GM12878 (cell line): ENCODE measurements around the gene NACA2. TPM values are rescaled to one million over a fixed set of nuclear protein-coding genes. Genes with fewer than 3 reads are reported as not detected.
"Not testable (repeated sequence)": the region's sequence is repeated elsewhere in the genome, so short reads cannot be mapped to it uniquely, and the experiment has no call there.

Experiments
- ATAC-seq: fragments of 200-7000 bp; cut with Tn5 transposase; 3 replicates; pipeline ENCODE4 v1.9.1; 2020; ENCODE audit warnings: mild to moderate bottlenecking, moderate library complexity
- BruUV-seq: library from RNA; stranded (reverse); fragments of 400-500 nt; replicated peaks from 2 replicates; lab custom pipeline; 2021; lab: Mats Ljungman, UMichigan
- CTCF ChIA-PET: fragments of 300-600 bp; sonication (Branson Sonifier 250); formaldehyde crosslinking; extraction: SDS; loops from one replicate; lab custom pipeline; 2021; ENCODE audit warnings: inconsistent platforms; lab: Yijun Ruan, JAX
- POLR2A ChIA-PET: fragments of 350-600 bp; formaldehyde crosslinking; extraction: SDS; loops from one replicate; lab custom pipeline; 2021; ENCODE audit warnings: inconsistent platforms; lab: Charles Lee
- RAD21 ChIA-PET: fragments of 300-600 bp; sonication (Branson Sonifier 250); formaldehyde crosslinking; loops from one replicate; lab custom pipeline; 2023; ENCODE audit warnings: antibody characterized with exemption; ENCODE audit not compliant: unreplicated experiment; lab: Charles Lee
- SMC1A ChIA-PET: fragments of 300-600 bp; sonication (Branson Sonifier 250); formaldehyde crosslinking; loops from one replicate; lab custom pipeline; 2023; ENCODE audit not compliant: unreplicated experiment, uncharacterized antibody; lab: Charles Lee
- DNase-seq: peaks from one replicate; pipeline ENCODE4 v3.0.0-alpha.2; 2011; ENCODE audit warnings: low read depth, low spot score
- FAIRE-seq: peaks from 3 replicates; lab custom pipeline; 2011; peaks lifted over from hg19 to GRCh38; lab: Jason Lieb, UNC
- H2AFZ ChIP-seq: 2 replicates; pipeline ENCODE4 v1.6.0; 2011; ENCODE audit warnings: low read depth, low read length, control low read depth; ENCODE audit not compliant: control insufficient read depth
- H3K27ac ChIP-seq: 2 replicates; pipeline ENCODE4 v1.5.1; 2011; ENCODE audit warnings: control low read depth; ENCODE audit not compliant: control insufficient read depth, insufficient read depth
- H3K27me3 ChIP-seq, 2 experiments: replicated peaks in 1 of 2; 2 replicates each; pipeline versions ENCODE4 v1.6.0 to v1.6.1; 2011; ENCODE audit warnings: low read length in 1 of 2; ENCODE audit not compliant: control insufficient read depth in 2 of 2, insufficient read depth in 2 of 2
- H3K36me3 ChIP-seq, 2 experiments: 2 replicates each; pipeline ENCODE4 v1.5.1; 2011; ENCODE audit warnings: low read length in 1 of 2; ENCODE audit not compliant: control insufficient read depth in 2 of 2, insufficient read depth in 2 of 2
- H3K4me1 ChIP-seq: 2 replicates; pipeline ENCODE4 v1.6.1; 2011; ENCODE audit warnings: mild to moderate bottlenecking, low read length, moderate library complexity, mixed read lengths; ENCODE audit not compliant: control insufficient read depth, insufficient read depth
- H3K4me2 ChIP-seq: 2 replicates; pipeline ENCODE4 v1.6.0; 2011; ENCODE audit warnings: control low read depth; ENCODE audit not compliant: control insufficient read depth, insufficient read depth
- H3K4me3 ChIP-seq: fragments of 200-600 bp; sonication (generic); 2 replicates; pipeline ENCODE4 v1.5.1; 2016
- H3K79me2 ChIP-seq: 2 replicates; pipeline ENCODE4 v1.6.0; 2011; ENCODE audit warnings: low read length; ENCODE audit not compliant: control insufficient read depth, insufficient read depth
- H3K9ac ChIP-seq: 2 replicates; pipeline ENCODE4 v1.8.0; 2011; ENCODE audit warnings: low read length, control low read depth, mixed read lengths; ENCODE audit not compliant: control insufficient read depth, insufficient read depth
- H3K9me3 ChIP-seq: replicated peaks from 3 replicates; pipeline ENCODE4 v1.5.1; 2011; ENCODE audit warnings: mild to moderate bottlenecking, low read length; ENCODE audit not compliant: control insufficient read depth, insufficient read depth
- H4K20me1 ChIP-seq: 2 replicates; pipeline ENCODE4 v1.6.0; 2011; ENCODE audit not compliant: control insufficient read depth, insufficient read depth
- CEBPB ChIP-seq, 2 experiments: fragments of 150-350 bp in 1 of 2; IDR thresholded peaks; 2 replicates each; pipeline ENCODE4 v1.6.1; 2012 to 2014; ENCODE audit warnings: low read depth in 2 of 2, low read length in 2 of 2, borderline replicate concordance in 1 of 2, inconsistent platforms in 1 of 2
- CREB1 ChIP-seq: IDR thresholded peaks from 2 replicates; pipeline ENCODE4 v1.6.1; 2012; ENCODE audit warnings: low read depth, mild to moderate bottlenecking, inconsistent platforms
- HCFC1 ChIP-seq: fragments of 150-350 bp; IDR thresholded peaks from 2 replicates; pipeline ENCODE4 v1.6.1; 2014; ENCODE audit warnings: low read length
- IKZF2 ChIP-seq, 2 experiments: fragments of 450-650 bp; IDR thresholded peaks; 2 replicates each; pipeline ENCODE4 v1.6.1; 2017; ENCODE audit warnings: mild to moderate bottlenecking in 2 of 2, moderate library complexity in 2 of 2
- JUND ChIP-seq: IDR thresholded peaks from 2 replicates; pipeline ENCODE4 v1.6.1; 2012; ENCODE audit warnings: low read depth, mild to moderate bottlenecking, low read length, improper control_type of control experiment, moderate library complexity
- NBN ChIP-seq: fragments of 450-650 bp; IDR thresholded peaks from 2 replicates; pipeline ENCODE4 v1.6.1; 2016
- NFIC ChIP-seq: IDR thresholded peaks from 2 replicates; pipeline ENCODE4 v1.6.1; 2012; ENCODE audit warnings: low read depth, mild to moderate bottlenecking, inconsistent platforms, low read length, moderate library complexity
- NFXL1 ChIP-seq: fragments of 450-650 bp; IDR thresholded peaks from 2 replicates; pipeline ENCODE4 v1.6.1; 2017; ENCODE audit warnings: antibody characterized with exemption, mild to moderate bottlenecking, borderline replicate concordance
- POLR2AphosphoS2 ChIP-seq: IDR thresholded peaks from 2 replicates; pipeline ENCODE4 v1.6.1; 2011; ENCODE audit warnings: low read depth, mild to moderate bottlenecking, low read length, improper control_type of control experiment, moderate library complexity
- RFX5 ChIP-seq: IDR thresholded peaks from 2 replicates; pipeline ENCODE4 v1.6.1; 2011; ENCODE audit warnings: low read depth, low read length, improper control_type of control experiment
- SMAD5 ChIP-seq: IDR thresholded peaks from 2 replicates; pipeline ENCODE4 v1.6.1; 2016; ENCODE audit warnings: antibody characterized with exemption, low read depth
- TCF12 ChIP-seq: IDR thresholded peaks from 2 replicates; pipeline ENCODE4 v1.6.1; 2011; ENCODE audit warnings: low read depth, mild to moderate bottlenecking, low read length
- ZNF274 ChIP-seq: IDR thresholded peaks from one replicate; pipeline ENCODE4 v1.8.0; 2011; ENCODE audit not compliant: insufficient read length, insufficient read depth
- ZSCAN29 ChIP-seq: fragments of 450-650 bp; IDR thresholded peaks from 2 replicates; pipeline ENCODE4 v1.6.1; 2017; ENCODE audit warnings: mild to moderate bottlenecking, moderate library complexity
- WGBS: methylation state at CpG from one replicate; pipeline ENCODE4 v1.1.6; 2016; ENCODE audit warnings: low lambda C conversion rate; ENCODE audit not compliant: insufficient replicate concordance, insufficient coverage; ENCODE audit errors: missing lambda C conversion rate; 5-methylcytosine and 5-hydroxymethylcytosine counted together
- in situ Hi-C: fragments of 300-500 bp; cut with MboI; formaldehyde crosslinking; loops from 9 replicates; pipeline ENCODE4 v1.14.3; 2018; ENCODE audit warnings: mixed read lengths
- intact Hi-C: fragments of 100-400 bp; cut with micrococcal nuclease; formaldehyde crosslinking; loops from one replicate; pipeline ENCODE4 v1.14.2; 2022; ENCODE audit not compliant: unreplicated experiment
- polyA plus RNA-seq, 11 experiments: library from polyadenylated mRNA; depleted of rRNA in 4 of 11; unstranded in 6 of 11; stranded (reverse) in 5 of 11; fragments of >200 nt; fragmentation: Nextera tagmentation in 4 of 11; fragmentation: Illumina TruSeq in 1 of 11; extraction: Ambion mirVana in 4 of 11; extraction: Trizol in 1 of 11; gene quantifications; 1 replicate in 1 of 11; 2 replicates in 10 of 11; pipeline versions ENCODE4 v1.2.1 to v1.2.3, GENCODE V29; 2011 to 2016; ENCODE audit warnings: inconsistent platforms in 2 of 11, missing spikeins in 2 of 11, low read depth in 1 of 11
- total RNA-seq, 4 experiments: library from RNA; depleted of rRNA in 3 of 4; stranded (reverse); fragments of >200 nt in 3 of 4; fragmentation: Illumina TruSeq in 1 of 4; extraction: Trizol in 1 of 4; gene quantifications; 2 replicates each; pipeline versions ENCODE4 v1.2.1 to v1.2.3, GENCODE V29; 2013 to 2021
- TF ChIP-seq, protein P1 (sequence below): fragments of 150-350 bp; IDR thresholded peaks from 2 replicates; pipeline ENCODE4 v1.6.1; 2014; ENCODE audit warnings: mild to moderate bottlenecking, low read depth, low read length

The NACA2 gene
- total and polyA plus RNA-seq, 10 of the 15 experiments (the other 5 are each of a cell fraction or from before 2014, with no cell fraction given), result 0.16 to 0.68 (median 0.36) TPM; not detected in 4

DNA sequence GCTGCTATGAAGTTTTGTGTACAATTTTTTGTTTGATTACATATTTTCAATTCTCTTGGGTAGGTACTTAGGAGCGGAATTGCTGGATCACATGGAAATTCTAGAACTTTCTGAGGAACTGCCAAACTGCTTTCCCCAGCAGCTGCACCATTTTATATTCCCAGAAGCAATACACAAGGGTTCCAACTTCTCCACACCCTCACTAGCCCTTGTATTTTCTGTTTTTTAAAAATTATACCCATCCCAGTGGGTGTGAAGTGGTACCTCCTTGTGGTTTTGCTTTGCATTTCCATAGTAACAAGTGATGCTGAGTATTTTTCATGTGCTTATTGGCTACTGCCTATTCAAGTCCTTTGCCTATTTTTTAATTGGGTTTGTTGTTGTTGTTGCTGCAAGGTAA is 20.9 kb downstream of the NACA2 start:
- ChIA-PET SMC1A (no interaction called here), RAD21 (no interaction called here), CTCF (no interaction called here), POLR2A (no interaction called here)
- no TSS peak for BruUV-seq
- no peak overlapping the region for H3K4me2 ChIP-seq
- no peak for FAIRE-seq
- DNase-seq, result no peak
- no peaks in the 10 kb centered on the region for H3K79me2 ChIP-seq
- TF ChIP-seq CEBPB (IDR thresholded peaks at IDR 0.05; ENCODE audit: borderline replicate concordance in 1 of 2, low read depth in 2 of 2, low read length in 2 of 2), result no peak
- TF ChIP-seq CREB1, result 0 out of 2 replicates have a peak, but pooled peaks have one; percentile 36
- no peak for TF ChIP-seq POLR2AphosphoS2
- no peak for TF ChIP-seq NBN
- TF ChIP-seq SMAD5, result no peak
- peak; percentile 93 for TF ChIP-seq NFXL1
- peak; percentile 85 for TF ChIP-seq RFX5
- no peak for TF ChIP-seq IKZF2 (IDR thresholded peaks at IDR 0.05)
- TF ChIP-seq ZNF274, result no peak
- no peak for TF ChIP-seq JUND
- TF ChIP-seq, protein P1, sequence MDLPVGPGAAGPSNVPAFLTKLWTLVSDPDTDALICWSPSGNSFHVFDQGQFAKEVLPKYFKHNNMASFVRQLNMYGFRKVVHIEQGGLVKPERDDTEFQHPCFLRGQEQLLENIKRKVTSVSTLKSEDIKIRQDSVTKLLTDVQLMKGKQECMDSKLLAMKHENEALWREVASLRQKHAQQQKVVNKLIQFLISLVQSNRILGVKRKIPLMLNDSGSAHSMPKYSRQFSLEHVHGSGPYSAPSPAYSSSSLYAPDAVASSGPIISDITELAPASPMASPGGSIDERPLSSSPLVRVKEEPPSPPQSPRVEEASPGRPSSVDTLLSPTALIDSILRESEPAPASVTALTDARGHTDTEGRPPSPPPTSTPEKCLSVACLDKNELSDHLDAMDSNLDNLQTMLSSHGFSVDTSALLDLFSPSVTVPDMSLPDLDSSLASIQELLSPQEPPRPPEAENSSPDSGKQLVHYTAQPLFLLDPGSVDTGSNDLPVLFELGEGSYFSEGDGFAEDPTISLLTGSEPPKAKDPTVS, result no peak
- TF ChIP-seq TCF12, result no peak
- TF ChIP-seq HCFC1, result no peak
- TF ChIP-seq NFIC, result no peak
- TF ChIP-seq ZSCAN29, result no peak
- no peaks in the 10 kb centered on the region for H3K36me3 ChIP-seq
- 94% methylated on average over 1 of the region's 1 CpG for WGBS
- no peaks in the 10 kb centered on the region for H3K27me3 ChIP-seq
- no peaks in the 10 kb centered on the region for H3K4me1 ChIP-seq
- no peak overlapping the region for H3K27ac ChIP-seq
- no peak overlapping the region for H3K9ac ChIP-seq
- no peak overlapping the region for H3K4me3 ChIP-seq
- intact Hi-C loops, result no loop called here
- no peaks in the 10 kb centered on the region; the same call in 2 of the 3 replicates for H3K9me3 ChIP-seq
- ATAC-seq, result no peak
- in situ Hi-C loops, result no loop called here
- H2AFZ ChIP-seq, result no peak overlapping the region
- no peaks in the 10 kb centered on the region for H4K20me1 ChIP-seq

DNA sequence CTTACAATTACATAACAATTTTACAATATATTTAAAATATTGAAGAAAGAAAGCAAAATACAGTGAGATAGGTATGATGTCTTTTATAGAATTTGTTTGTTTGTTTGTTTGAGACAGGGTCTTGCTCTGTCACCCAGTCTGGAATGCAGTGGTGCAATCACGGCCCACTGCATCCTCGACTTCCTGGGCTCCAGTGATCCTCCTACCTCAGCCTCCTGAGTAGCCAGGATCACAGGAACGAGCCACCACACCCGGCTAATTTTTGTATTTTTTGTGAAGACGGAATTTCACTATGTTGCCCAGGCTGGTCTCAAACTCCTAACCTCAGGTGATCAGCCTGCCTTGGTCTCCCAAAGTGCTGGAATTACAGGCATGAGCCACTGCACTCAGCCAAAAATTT is 21.5 kb downstream of the NACA2 start:
- ATAC-seq, H2AFZ ChIP-seq, H3K4me1 ChIP-seq, H3K9ac ChIP-seq, H3K79me2 ChIP-seq, intact Hi-C loops, FAIRE-seq, H3K36me3 ChIP-seq, DNase-seq, H3K4me2 ChIP-seq, CTCF ChIA-PET, RAD21 ChIA-PET, H3K27ac ChIP-seq, H4K20me1 ChIP-seq, in situ Hi-C loops, H3K4me3 ChIP-seq, SMC1A ChIA-PET, H3K9me3 ChIP-seq, H3K27me3 ChIP-seq, POLR2A ChIA-PET, BruUV-seq: not testable (repeated sequence)
- 24% methylated on average over 5 of the region's 5 CpGs for WGBS
